ENCODE measurements around the gene PTCD2.

The PTCD2 gene

GRCh38 chr5:72380492-72381274, 60.5 kb downstream of the PTCD2 start:
- H3K36me3 ChIP-seq (ENCODE audit: control insufficient read depth in 2 of 2, insufficient read depth in 1 of 2, low read length in 2 of 2): no peaks in the 10 kb centered on the region
- POLR2A ChIA-PET: no interaction called here
- no peak overlapping the region for H3K4me3 ChIP-seq (ENCODE audit: low read depth, low read length)
- no peak for TF ChIP-seq ZNF335 (tag by site-specific recombination; conservative IDR thresholded peaks at IDR 0.05)
- no peak overlapping the region for H3K27ac ChIP-seq (ENCODE audit: extremely low read depth, low read depth, low read length)
- no peaks in the 10 kb centered on the region for H3K9me3 ChIP-seq (ENCODE audit: control insufficient read depth, insufficient read depth, low read depth, low read length)
- H3K4me1 ChIP-seq (ENCODE audit: control insufficient read depth, insufficient read depth, low read length): peaks cover 5% of the 10 kb centered on the region; the same call in 1 of the 2 replicates
- CTCF ChIA-PET: interaction anchor here (0.8 to 1.4 kb wide), 2 partner anchors 14 to 25 kb away, joined by 3 to 4 read pairs; no protein-coding TSS in a partner anchor

GRCh38 chr5:72383280-72383679, 63.1 kb downstream of the PTCD2 start:
- Histone ChIP-seq H3K27ac (ENCODE audit: extremely low read depth, low read depth, low read length) (no peak overlapping the region), H3K4me1 (ENCODE audit: control insufficient read depth, insufficient read depth, low read length) (peaks cover 5% of the 10 kb centered on the region; the same call in 1 of the 2 replicates), H3K9me3 (ENCODE audit: control insufficient read depth, insufficient read depth, low read depth, low read length) (no peaks in the 10 kb centered on the region), H3K36me3 (ENCODE audit: control insufficient read depth in 2 of 2, insufficient read depth in 1 of 2, low read length in 2 of 2) (no peaks in the 10 kb centered on the region), H3K4me3 (ENCODE audit: low read depth, low read length) (no peak overlapping the region)
- CTCF ChIA-PET: interaction anchor here (0.7 kb wide), 1 partner anchor 49 kb away, joined by 3 read pairs; no protein-coding TSS in a partner anchor
- POLR2A ChIA-PET: no interaction called here
- TF ChIP-seq GLIS1 (tag by site-specific recombination; IDR thresholded peaks at IDR 0.05) (no peak), ZNF449 (tag by site-specific recombination; IDR thresholded peaks at IDR 0.05) (no peak), ZNF473 (tag by site-specific recombination; IDR thresholded peaks at IDR 0.05) (no peak), ZNF174 (tag by site-specific recombination; IDR thresholded peaks at IDR 0.05) (no peak), ZNF148 (tag by site-specific recombination; IDR thresholded peaks at IDR 0.05; ENCODE audit: borderline replicate concordance) (no peak), ZNF169 (tag by site-specific recombination; IDR thresholded peaks at IDR 0.05) (no peak)

- ChIA-PET POLR2A (no interaction called here), CTCF (interaction anchor here (0.7 kb wide), 1 partner anchor 49 kb away, joined by 3 read pairs; no protein-coding TSS in a partner anchor)
- Histone ChIP-seq H3K4me3 (ENCODE audit: low read depth, low read length) (no peak overlapping the region), H3K4me1 (ENCODE audit: control insufficient read depth, insufficient read depth, low read length) (peaks cover 5% of the 10 kb centered on the region; the same call in 1 of the 2 replicates), H3K9me3 (ENCODE audit: control insufficient read depth, insufficient read depth, low read depth, low read length) (no peaks in the 10 kb centered on the region), H3K27ac (ENCODE audit: extremely low read depth, low read depth, low read length) (no peak overlapping the region), H3K36me3 (ENCODE audit: control insufficient read depth in 2 of 2, insufficient read depth in 1 of 2, low read length in 2 of 2) (no peaks in the 10 kb centered on the region)
- TF ChIP-seq ZFP41 (tag by site-specific recombination; IDR thresholded peaks at IDR 0.05; ENCODE audit: borderline replicate concordance): no peak
- no peak for TF ChIP-seq INSM2 (tag by site-specific recombination; IDR thresholded peaks at IDR 0.05)
- TF ChIP-seq SP7 (tag by site-specific recombination; IDR thresholded peaks at IDR 0.05): no peak
- TF ChIP-seq ZNF76 (tag by site-specific recombination; IDR thresholded peaks at IDR 0.05; ENCODE audit: borderline replicate concordance, low read depth): no peak
- no peak for TF ChIP-seq ZNF785 (tag by site-specific recombination; IDR thresholded peaks at IDR 0.05)
- no peak for TF ChIP-seq KLF7 (tag by site-specific recombination; IDR thresholded peaks at IDR 0.05; ENCODE audit: borderline replicate concordance)
- no peak for TF ChIP-seq ZNF394 (tag by site-specific recombination; IDR thresholded peaks at IDR 0.05; ENCODE audit: borderline replicate concordance)
- TF ChIP-seq ZXDB (tag by site-specific recombination; IDR thresholded peaks at IDR 0.05): no peak
- no peak for TF ChIP-seq ZBTB7A (tag by site-specific recombination; IDR thresholded peaks at IDR 0.05; ENCODE audit: low read depth)
- no peak for TF ChIP-seq ZNF529 (tag by site-specific recombination; IDR thresholded peaks at IDR 0.05; ENCODE audit: insufficient replicate concordance)
- TF ChIP-seq ZNF280D (tag by site-specific recombination; IDR thresholded peaks at IDR 0.05): no peak
- no peak for TF ChIP-seq ZNF704 (tag by site-specific recombination; IDR thresholded peaks at IDR 0.05)
- no peak for TF ChIP-seq ZFP69B (tag by site-specific recombination; IDR thresholded peaks at IDR 0.05)
These were observed 63.6 kb downstream of the PTCD2 start for GRCh38 chr5:72383726-72384125.

All from HEK293 (cell line).